ENCODE measurements around the gene RANBP17.

RANBP17 gene

DNA sequence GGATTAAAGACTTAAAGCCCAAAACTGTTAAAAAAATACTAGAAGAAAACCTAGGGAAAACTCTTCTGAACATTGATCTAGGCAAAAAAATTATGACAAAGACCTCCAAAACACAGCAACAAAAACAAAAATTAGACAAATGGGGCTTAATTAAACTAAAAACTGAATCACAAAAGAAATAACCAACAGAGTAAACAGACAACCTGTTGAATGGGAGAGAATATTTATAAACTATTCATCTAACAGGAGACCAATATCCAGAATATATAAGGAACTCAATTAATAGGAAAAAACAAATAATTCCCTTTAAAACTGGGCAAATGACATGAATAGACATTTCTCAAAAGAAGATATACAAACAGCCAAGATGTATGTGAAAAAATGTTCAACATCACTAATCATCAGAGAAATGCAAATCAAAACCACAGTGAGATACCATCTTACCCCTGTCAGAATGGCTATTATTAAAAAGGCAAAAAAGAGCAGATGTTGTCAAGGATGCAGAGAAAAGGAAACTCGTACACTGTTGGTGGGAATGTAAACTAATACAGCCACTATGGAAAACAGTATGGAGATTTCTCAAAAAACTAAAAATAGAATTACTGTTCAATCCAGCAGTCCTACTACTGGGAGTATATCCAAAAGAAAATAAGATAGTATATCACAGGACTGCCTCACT lies 397.1 kb downstream of the RANBP17 start:
- no peak for DNase-seq (ENCODE audit: low read depth)
- TF ChIP-seq, protein P1, sequence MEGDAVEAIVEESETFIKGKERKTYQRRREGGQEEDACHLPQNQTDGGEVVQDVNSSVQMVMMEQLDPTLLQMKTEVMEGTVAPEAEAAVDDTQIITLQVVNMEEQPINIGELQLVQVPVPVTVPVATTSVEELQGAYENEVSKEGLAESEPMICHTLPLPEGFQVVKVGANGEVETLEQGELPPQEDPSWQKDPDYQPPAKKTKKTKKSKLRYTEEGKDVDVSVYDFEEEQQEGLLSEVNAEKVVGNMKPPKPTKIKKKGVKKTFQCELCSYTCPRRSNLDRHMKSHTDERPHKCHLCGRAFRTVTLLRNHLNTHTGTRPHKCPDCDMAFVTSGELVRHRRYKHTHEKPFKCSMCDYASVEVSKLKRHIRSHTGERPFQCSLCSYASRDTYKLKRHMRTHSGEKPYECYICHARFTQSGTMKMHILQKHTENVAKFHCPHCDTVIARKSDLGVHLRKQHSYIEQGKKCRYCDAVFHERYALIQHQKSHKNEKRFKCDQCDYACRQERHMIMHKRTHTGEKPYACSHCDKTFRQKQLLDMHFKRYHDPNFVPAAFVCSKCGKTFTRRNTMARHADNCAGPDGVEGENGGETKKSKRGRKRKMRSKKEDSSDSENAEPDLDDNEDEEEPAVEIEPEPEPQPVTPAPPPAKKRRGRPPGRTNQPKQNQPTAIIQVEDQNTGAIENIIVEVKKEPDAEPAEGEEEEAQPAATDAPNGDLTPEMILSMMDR (IDR thresholded peaks at IDR 0.05; ENCODE audit: control insufficient read depth, insufficient read depth, low read depth, low read length, missing control alignments): no peak
- H3K4me3 ChIP-seq (ENCODE audit: control insufficient read depth, low read depth, low read length): no peak overlapping the region

DNA sequence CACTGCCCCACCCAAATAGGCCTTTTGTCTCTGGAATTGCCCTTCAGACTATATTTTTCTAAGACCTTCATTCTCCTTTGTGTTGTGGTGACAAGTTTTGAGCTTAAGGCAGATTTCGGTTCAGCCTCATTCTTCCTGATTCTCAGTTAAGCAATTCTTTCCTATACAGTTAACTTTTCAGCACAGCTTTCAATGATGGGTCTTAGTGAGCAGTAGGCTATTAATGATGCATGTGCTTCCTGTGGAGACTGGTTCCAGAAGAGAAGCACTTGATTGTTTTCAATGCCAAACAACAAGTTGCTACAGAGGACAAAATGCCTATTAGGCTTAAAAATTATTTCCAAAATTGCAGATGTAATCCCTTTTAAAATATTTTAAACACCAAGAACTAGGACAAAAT lies 399.5 kb downstream of the RANBP17 start:
- no peak for DNase-seq (ENCODE audit: low read depth)
- no peak overlapping the region for H3K4me3 ChIP-seq (ENCODE audit: control insufficient read depth, low read depth, low read length)
- TF ChIP-seq, protein P1 (IDR thresholded peaks at IDR 0.05; ENCODE audit: control insufficient read depth, insufficient read depth, low read depth, low read length, missing control alignments): no peak

DNA sequence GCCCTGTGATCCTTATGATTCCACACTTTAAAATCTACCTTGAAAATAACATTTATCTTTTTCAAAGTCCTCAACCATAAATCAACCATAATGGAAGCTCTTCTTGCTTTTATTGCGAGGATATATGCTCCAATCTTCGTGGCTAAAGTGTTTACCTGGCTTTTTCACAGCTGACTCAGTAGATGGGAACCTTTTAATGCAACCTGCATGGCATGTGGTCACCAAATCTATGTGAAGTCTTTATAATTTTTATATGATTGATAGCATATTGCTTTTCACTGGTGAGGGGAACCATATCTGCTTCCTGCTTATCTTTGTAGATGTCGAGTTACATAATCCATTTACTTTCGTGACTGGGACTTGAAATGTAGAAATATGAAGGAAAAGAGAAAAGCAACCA lies 400.1 kb downstream of the RANBP17 start:
- DNase-seq (ENCODE audit: low read depth): no peak
- H3K4me3 ChIP-seq (ENCODE audit: control insufficient read depth, low read depth, low read length): no peak overlapping the region
- TF ChIP-seq, protein P1 (IDR thresholded peaks at IDR 0.05; ENCODE audit: control insufficient read depth, insufficient read depth, low read depth, low read length, missing control alignments): no peak

DNA sequence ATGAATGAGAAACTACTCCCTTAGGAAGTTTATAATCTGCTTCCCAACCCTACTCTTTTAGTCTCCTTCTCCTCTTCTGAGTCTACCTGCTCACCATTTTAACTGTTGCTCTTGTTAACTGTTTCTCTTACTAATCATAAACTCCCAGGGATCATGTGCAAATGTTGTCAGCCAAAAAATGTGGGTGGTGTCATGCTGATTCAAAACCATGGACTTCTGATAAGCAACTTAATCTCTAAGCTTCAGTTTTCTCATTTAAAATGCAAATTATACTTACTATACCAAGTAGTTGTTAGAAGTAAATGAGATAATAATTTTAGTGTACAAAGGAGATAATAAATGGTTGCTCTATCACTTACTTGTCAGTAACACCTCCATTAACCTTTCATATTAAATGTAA lies 401.4 kb downstream of the RANBP17 start:
- TF ChIP-seq, protein P1 (IDR thresholded peaks at IDR 0.05; ENCODE audit: control insufficient read depth, insufficient read depth, low read depth, low read length, missing control alignments): no peak
- no peak for DNase-seq (ENCODE audit: low read depth)
- H3K4me3 ChIP-seq (ENCODE audit: control insufficient read depth, low read depth, low read length): no peak overlapping the region

DNA sequence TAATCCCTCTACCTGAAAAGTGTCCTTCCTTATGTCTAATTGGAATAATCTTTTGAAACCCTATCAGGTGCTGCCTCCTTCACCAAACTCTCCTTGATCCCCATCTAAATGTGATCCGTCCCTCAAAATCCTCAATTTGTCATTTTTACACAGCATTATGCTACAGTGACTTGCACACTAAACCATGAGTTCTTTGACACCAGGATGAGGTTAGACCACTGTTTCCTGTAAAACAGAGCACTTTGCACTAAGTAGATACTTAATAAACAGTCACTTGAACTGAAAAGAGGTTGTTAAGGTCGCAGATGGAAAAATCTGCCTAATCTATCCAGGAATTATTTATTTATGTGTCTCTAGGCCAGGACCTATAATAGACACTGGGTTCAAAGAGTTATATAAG lies 403.0 kb downstream of the RANBP17 start:
- DNase-seq (ENCODE audit: low read depth): no peak
- H3K4me3 ChIP-seq (ENCODE audit: control insufficient read depth, low read depth, low read length): no peak overlapping the region
- TF ChIP-seq, protein P1 (IDR thresholded peaks at IDR 0.05; ENCODE audit: control insufficient read depth, insufficient read depth, low read depth, low read length, missing control alignments): no peak

DNA sequence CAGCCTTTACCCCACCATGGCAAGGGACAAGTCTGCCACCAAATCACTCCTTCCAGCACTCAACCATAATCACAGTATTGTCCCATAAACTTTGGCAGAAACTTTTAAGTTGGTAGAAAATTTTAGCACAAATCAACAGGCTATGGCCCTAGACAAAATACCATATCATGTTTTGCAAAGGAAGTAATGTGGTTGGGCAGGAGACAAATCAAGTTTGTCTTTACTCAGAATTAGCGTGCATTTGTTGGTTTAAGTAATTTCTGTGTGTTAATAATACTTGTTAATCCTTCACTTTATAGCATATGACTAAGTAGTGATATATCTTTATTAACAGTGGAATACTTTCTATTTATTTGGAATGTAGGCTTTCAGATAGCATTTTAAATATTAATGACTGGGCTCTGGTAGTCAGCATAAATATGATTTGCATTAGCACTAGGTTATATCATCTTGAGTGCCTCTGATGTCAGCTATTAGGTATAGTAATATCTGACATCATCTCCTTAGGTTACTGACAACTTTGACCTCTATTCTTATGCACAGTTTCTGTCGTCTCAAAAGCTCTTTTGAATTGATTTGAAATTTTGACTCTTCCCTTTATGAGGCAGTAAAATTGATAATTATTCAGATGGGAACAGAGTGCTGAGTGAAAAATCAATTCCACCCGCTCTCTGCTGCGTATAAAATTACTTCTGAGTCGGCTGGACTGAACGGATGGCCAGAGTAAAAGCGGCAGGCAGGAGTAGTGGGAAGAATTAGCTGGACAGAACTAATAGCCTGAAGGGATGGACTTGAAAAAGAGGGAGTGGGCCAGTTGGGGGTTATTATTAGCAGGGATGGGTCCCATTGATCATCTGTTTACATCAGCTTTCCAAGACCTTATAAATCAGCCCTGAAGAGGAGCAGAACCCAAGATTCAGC lies 407.1 kb downstream of the RANBP17 start:
- no peak overlapping the region for H3K4me3 ChIP-seq (ENCODE audit: control insufficient read depth, low read depth, low read length)
- DNase-seq (ENCODE audit: low read depth): no peak
- TF ChIP-seq, protein P1 (IDR thresholded peaks at IDR 0.05; ENCODE audit: control insufficient read depth, insufficient read depth, low read depth, low read length, missing control alignments): no peak
